ENCODE results near the gene MYO16. TPM values are rescaled to one million over a fixed set of nuclear protein-coding genes. Genes with fewer than 3 reads are reported as not detected.

Gene MYO16
- total and polyA plus RNA-seq, 2 of the 4 experiments (the other 2 are of a cell fraction), result under 0.01 to 0.03 TPM

DNA sequence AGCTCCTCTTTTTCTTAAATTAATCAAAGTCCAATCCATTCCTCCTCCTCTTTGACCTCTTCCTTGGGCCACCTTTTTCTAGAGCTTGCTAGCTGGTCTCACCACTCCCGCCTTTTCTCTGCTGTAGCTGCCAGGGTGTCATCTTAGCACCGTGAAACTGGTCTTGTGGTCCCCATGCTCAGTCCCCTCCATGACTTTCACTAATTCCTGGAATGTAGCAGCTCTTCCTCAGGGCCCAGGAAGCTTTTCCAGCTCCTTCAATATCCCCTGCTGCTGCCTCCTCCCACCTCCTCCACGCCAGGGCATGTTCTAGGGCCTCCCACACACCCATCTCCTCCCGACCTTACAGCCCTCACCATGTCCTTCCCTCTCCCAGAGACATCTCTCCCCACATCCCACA lies 222.2 kb downstream of the MYO16 start:
- no peaks in the 10 kb centered on the region for H3K9me3 ChIP-seq (ENCODE audit: control insufficient read depth, insufficient read depth, low read length)
- no peaks in the 10 kb centered on the region for H4K20me1 ChIP-seq (ENCODE audit: insufficient read depth, low read length)
- H3K9ac ChIP-seq (ENCODE audit: low read depth, low read length), result no peak overlapping the region
- no peaks in the 10 kb centered on the region for H3K9me1 ChIP-seq (ENCODE audit: insufficient read depth, low read length)
- WGBS, 2 experiments (ENCODE audit: extremely low coverage in 2 of 2, insufficient read length in 1 of 2), result 69% methylated on average over 4 of the region's 4 CpGs; no CpG with 5 or more reads in 1 of the 2 experiments
- ATAC-seq (ENCODE audit: low read depth) (no peak), DNase-seq (no peak)
- H3K4ac ChIP-seq (ENCODE audit: low read depth, low read length), result no peak overlapping the region
- no peak overlapping the region for H3K18ac ChIP-seq (ENCODE audit: low read depth, low read length)
- H2BK20ac ChIP-seq (ENCODE audit: low read depth, low read length), result no peak overlapping the region
- no TSS peak for BruUV-seq (replicated peaks)
- H3K79me1 ChIP-seq (ENCODE audit: low read depth in 1 of 2, low read length in 2 of 2), result no peaks in the 10 kb centered on the region
- H4K5ac ChIP-seq (ENCODE audit: low read depth, low read length), result no peak overlapping the region
- no peaks in the 10 kb centered on the region for H3K36me3 ChIP-seq (ENCODE audit: control insufficient read depth, insufficient read depth, low read length)
- no peak overlapping the region for H4K8ac ChIP-seq (ENCODE audit: low read depth in 2 of 2, low read length in 2 of 2)
- in situ Hi-C loops (cut with MboI; ENCODE audit: low sequenced_read_pairs), result no loop called here
- no peak overlapping the region for H2BK120ac ChIP-seq (ENCODE audit: low read depth, low read length)
- H2AK5ac ChIP-seq (ENCODE audit: low read depth, low read length), result no peak overlapping the region
- H3K4me3 ChIP-seq (ENCODE audit: insufficient read depth, low read depth, low read length), result no peak overlapping the region
- ChIA-PET POLR2A (ENCODE audit: unreplicated experiment) (no interaction called here), CTCF (no interaction called here)
- dilution Hi-C loops (cut with HindIII; ENCODE audit: low sequenced_read_pairs, unreplicated experiment), result no loop called here
- H3K4me1 ChIP-seq (ENCODE audit: control insufficient read depth, insufficient read depth, low read length), result no peaks in the 10 kb centered on the region
- H3K4me2 ChIP-seq (ENCODE audit: low read depth, low read length), result no peak overlapping the region
- no peak overlapping the region for H3K23ac ChIP-seq (ENCODE audit: low read depth, low read length)
- H2AFZ ChIP-seq (replicated peaks; ENCODE audit: low read length, poor library complexity), result no peak overlapping the region
- no peak overlapping the region for H2BK5ac ChIP-seq (ENCODE audit: low read depth, low read length, poor library complexity, severe bottlenecking)
- H3K27ac ChIP-seq (ENCODE audit: insufficient read depth, low read length), result no peak overlapping the region
- no peak overlapping the region for H2BK15ac ChIP-seq (ENCODE audit: low read depth, low read length)
- H3K56ac ChIP-seq (ENCODE audit: extremely low read depth, insufficient read depth, low read length), result no peak overlapping the region
- no peak overlapping the region for H4K91ac ChIP-seq (ENCODE audit: insufficient read depth, low read depth, low read length)
- H3K27me3 ChIP-seq (ENCODE audit: control insufficient read depth, insufficient read depth, low read length), result no peaks in the 10 kb centered on the region
- intact Hi-C loops (cut with micrococcal nuclease), result no loop called here
- H2AK9ac ChIP-seq (replicated peaks; ENCODE audit: low read depth, low read length, poor library complexity), result peak overlapping the region; percentile 29
- TF ChIP-seq BHLHE40 (IDR thresholded peaks at IDR 0.05; ENCODE audit: low read depth, low read length) (no peak), NFE2L2 (IDR thresholded peaks at IDR 0.05; ENCODE audit: low read depth, low read length) (no peak), SMC3 (IDR thresholded peaks at IDR 0.05; ENCODE audit: low read depth, low read length) (no peak), CTCF (conservative IDR thresholded peaks at IDR 0.05; ENCODE audit: low read depth, low read length) (no peak), CEBPB (IDR thresholded peaks at IDR 0.05; ENCODE audit: low read depth, low read length) (no peak), MAFK (IDR thresholded peaks at IDR 0.05; ENCODE audit: low read depth, low read length) (no peak), ELK1 (IDR thresholded peaks at IDR 0.05; ENCODE audit: borderline replicate concordance, low read depth, low read length) (no peak), MAZ (IDR thresholded peaks at IDR 0.05; ENCODE audit: borderline replicate concordance, low read depth, low read length) (no peak), RCOR1 (IDR thresholded peaks at IDR 0.05; ENCODE audit: insufficient replicate concordance, low read length) (no peak), POLR2A (IDR thresholded peaks at IDR 0.05; ENCODE audit: low read depth, low read length) (no peak), CHD1 (IDR thresholded peaks at IDR 0.05; ENCODE audit: low read depth, low read length) (no peak), RFX5 (IDR thresholded peaks at IDR 0.05; ENCODE audit: low read depth, low read length) (no peak), FOS (IDR thresholded peaks at IDR 0.05; ENCODE audit: low read depth, low read length) (no peak), MXI1 (IDR thresholded peaks at IDR 0.05; ENCODE audit: borderline replicate concordance, low read depth, low read length) (no peak), USF2 (IDR thresholded peaks at IDR 0.05; ENCODE audit: low read depth, low read length) (no peak), RAD21 (IDR thresholded peaks at IDR 0.05; ENCODE audit: low read length) (no peak)
- no peak overlapping the region for H3K14ac ChIP-seq (replicated peaks; ENCODE audit: low read depth, low read length)
